H1 (cell line): Measurements from ENCODE around the gene MGMT. TPM values are rescaled to one million over a fixed set of nuclear protein-coding genes. Genes with fewer than 3 reads are reported as not detected.

Experiments
- CTCF ChIA-PET: fragments of 300-600 bp; sonication (Branson Sonifier 250); formaldehyde crosslinking; loops from one replicate; lab custom pipeline; 2021; ENCODE audit not compliant: partially characterized antibody; lab: Charles Lee
- POLR2A ChIA-PET: fragments of 300-600 bp; sonication (Branson Sonifier 250); formaldehyde crosslinking; loops from one replicate; lab custom pipeline; 2021; ENCODE audit warnings: inconsistent platforms; ENCODE audit not compliant: partially characterized antibody; lab: Charles Lee
- DNase-seq, 2 experiments: peaks; one replicate each; pipeline versions ENCODE4 v3.0.0 to v3.0.0-alpha.2; 2010 to 2022; ENCODE audit warnings: low spot score in 2 of 2, low read depth in 1 of 2, mixed read lengths in 1 of 2
- FAIRE-seq: peaks from 2 replicates; lab custom pipeline; 2011; peaks lifted over from hg19 to GRCh38; lab: Jason Lieb, UNC
- H2AFZ ChIP-seq: 2 replicates; pipeline ENCODE4 v1.8.1; 2012; ENCODE audit warnings: low read length, inconsistent platforms
- H2AK5ac ChIP-seq: 2 replicates; pipeline ENCODE4 v1.6.1; 2013; ENCODE audit warnings: low read depth, low read length
- H2BK120ac ChIP-seq: replicated peaks from 2 replicates; pipeline ENCODE3; 2013; ENCODE audit warnings: low read depth, low read length, inconsistent platforms
- H2BK12ac ChIP-seq: 2 replicates; pipeline ENCODE4 v1.6.1; 2013; ENCODE audit warnings: low read depth, low read length
- H2BK15ac ChIP-seq: 2 replicates; pipeline ENCODE4 v1.6.1; 2013; ENCODE audit warnings: low read length
- H2BK20ac ChIP-seq: 2 replicates; pipeline ENCODE4 v1.6.1; 2013; ENCODE audit warnings: low read length
- H2BK5ac ChIP-seq: 2 replicates; pipeline ENCODE4 v1.6.1; 2013; ENCODE audit warnings: low read depth, low read length
- H3K14ac ChIP-seq: 2 replicates; pipeline ENCODE4 v1.6.1; 2013; ENCODE audit warnings: inconsistent platforms; ENCODE audit not compliant: insufficient read length
- H3K18ac ChIP-seq: 2 replicates; pipeline ENCODE4 v1.6.1; 2013; ENCODE audit warnings: low read length; ENCODE audit errors: extremely low read depth
- H3K23ac ChIP-seq: 2 replicates; pipeline ENCODE4 v1.6.1; 2013; ENCODE audit warnings: inconsistent platforms; ENCODE audit not compliant: insufficient read length
- H3K23me2 ChIP-seq: 2 replicates; pipeline ENCODE4 v1.6.1; 2013; ENCODE audit warnings: low read depth, low read length
- H3K27ac ChIP-seq: 2 replicates; pipeline ENCODE4 v1.6.1; 2011; ENCODE audit warnings: low read depth, low read length, inconsistent platforms
- H3K27me3 ChIP-seq, 4 experiments: replicated peaks in 1 of 4; 1 replicate in 1 of 4; 2 replicates in 3 of 4; pipeline versions ENCODE4 v1.6.1 to v1.8.1; 2011 to 2013; ENCODE audit warnings: low read length in 3 of 4, mild to moderate bottlenecking in 3 of 4, inconsistent platforms in 2 of 4, mixed read lengths in 2 of 4, moderate library complexity in 1 of 4; ENCODE audit not compliant: control insufficient read depth in 3 of 4, insufficient read depth in 3 of 4; ENCODE audit errors: extremely low read depth in 1 of 4
- H3K36me3 ChIP-seq, 4 experiments: 2 replicates each; pipeline versions ENCODE4 v1.6.1 to v1.8.1; 2011 to 2013; ENCODE audit warnings: mild to moderate bottlenecking in 4 of 4, low read length in 3 of 4, moderate library complexity in 2 of 4, control low read depth in 1 of 4, inconsistent platforms in 1 of 4; ENCODE audit not compliant: insufficient read depth in 4 of 4, control insufficient read depth in 2 of 4
- H3K4ac ChIP-seq: replicated peaks from 2 replicates; pipeline ENCODE3; 2013; ENCODE audit warnings: low read length, low read depth, mixed read lengths, inconsistent platforms; ENCODE audit not compliant: insufficient read length
- H3K4me1 ChIP-seq, 4 experiments: replicated peaks in 1 of 4; 1 replicate in 1 of 4; 2 replicates in 3 of 4; pipeline versions ENCODE4 v1.6.1 to v1.8.1; 2011 to 2013; ENCODE audit warnings: low read length in 3 of 4, inconsistent platforms in 2 of 4, mixed read lengths in 1 of 4; ENCODE audit not compliant: insufficient read depth in 4 of 4, control insufficient read depth in 3 of 4
- H3K4me2 ChIP-seq, 2 experiments: 2 replicates each; pipeline versions ENCODE4 v1.6.1 to v1.8.1; 2011 to 2013; ENCODE audit warnings: low read depth in 2 of 2, low read length in 2 of 2, control low read depth in 1 of 2, inconsistent platforms in 1 of 2, mild to moderate bottlenecking in 1 of 2; ENCODE audit not compliant: insufficient read depth in 1 of 2
- H3K4me3 ChIP-seq, 4 experiments: fragments of 200-600, 300-600 bp in 1 of 4; sonication (generic), shearing (Covaris generic), sonication (Bioruptor Twin) in 1 of 4; 2 replicates each; pipeline versions ENCODE4 v1.5.1 to v1.8.1; 2011 to 2016; ENCODE audit warnings: low read length in 4 of 4, low read depth in 3 of 4, control low read depth in 2 of 4, inconsistent platforms in 2 of 4, mild to moderate bottlenecking in 2 of 4, mixed read lengths in 1 of 4, moderate library complexity in 1 of 4; ENCODE audit not compliant: insufficient read depth in 2 of 4; ENCODE audit errors: extremely low read depth in 1 of 4
- H3K56ac ChIP-seq: replicated peaks from 2 replicates; pipeline ENCODE3; 2013; ENCODE audit warnings: low read depth, mild to moderate bottlenecking, mixed read lengths, low read length, inconsistent platforms; ENCODE audit not compliant: insufficient read length
- H3K79me1 ChIP-seq: 2 replicates; pipeline ENCODE4 v1.6.1; 2013; ENCODE audit warnings: low read depth, low read length, control low read depth
- H3K79me2 ChIP-seq, 2 experiments: 2 replicates each; pipeline versions ENCODE4 v1.6.1 to v1.8.1; 2012 to 2013; ENCODE audit warnings: low read length in 2 of 2, mild to moderate bottlenecking in 2 of 2, inconsistent platforms in 1 of 2; ENCODE audit not compliant: insufficient read depth in 2 of 2, control insufficient read depth in 1 of 2
- H3K9ac ChIP-seq, 4 experiments: replicated peaks in 1 of 4; 1 replicate in 1 of 4; 2 replicates in 3 of 4; pipeline versions ENCODE4 v1.6.1 to v1.8.1; 2011 to 2013; ENCODE audit warnings: low read depth in 3 of 4, low read length in 3 of 4, control low read depth in 2 of 4, mild to moderate bottlenecking in 2 of 4, moderate library complexity in 2 of 4, inconsistent platforms in 1 of 4; ENCODE audit errors: extremely low read depth in 1 of 4
- H3K9me3 ChIP-seq, 2 experiments: 2 replicates each; pipeline versions ENCODE4 v1.6.1 to v1.8.1; 2012 to 2013; ENCODE audit warnings: mild to moderate bottlenecking in 2 of 2, moderate library complexity in 2 of 2, control low read depth in 1 of 2, inconsistent platforms in 1 of 2, low read depth in 1 of 2, low read length in 1 of 2, mixed read lengths in 1 of 2; ENCODE audit not compliant: insufficient read depth in 2 of 2
- H4K20me1 ChIP-seq, 2 experiments: replicated peaks in 1 of 2; 2 replicates each; pipeline versions ENCODE3 to v1.8.1; 2011 to 2013; ENCODE audit warnings: inconsistent platforms in 2 of 2, low read length in 2 of 2, mild to moderate bottlenecking in 1 of 2; ENCODE audit not compliant: insufficient read depth in 2 of 2, control insufficient read depth in 1 of 2
- H4K5ac ChIP-seq: 2 replicates; pipeline ENCODE4 v1.6.1; 2013; ENCODE audit warnings: low read length, low read depth, mixed read lengths, inconsistent platforms; ENCODE audit not compliant: insufficient read length
- H4K8ac ChIP-seq: 2 replicates; pipeline ENCODE4 v1.8.0; 2013; ENCODE audit warnings: mild to moderate bottlenecking, moderate library complexity, low read length, inconsistent platforms; ENCODE audit not compliant: insufficient read depth; ENCODE audit errors: extremely low read depth
- H4K91ac ChIP-seq: replicated peaks from 2 replicates; pipeline ENCODE3; 2013; ENCODE audit warnings: low read length, mixed read lengths, inconsistent platforms; ENCODE audit not compliant: insufficient read length
- KDM4A ChIP-seq: IDR thresholded peaks from one replicate; pipeline ENCODE4 v1.7.1; 2012; ENCODE audit warnings: low read depth, mild to moderate bottlenecking, moderate library complexity, low read length, inconsistent platforms; ENCODE audit not compliant: severe bottlenecking
- TBP ChIP-seq: IDR thresholded peaks from 2 replicates; pipeline ENCODE4 v1.6.1; 2011; ENCODE audit warnings: low read depth, low read length, improper control_type of control experiment
- YY1 ChIP-seq: IDR thresholded peaks from 2 replicates; pipeline ENCODE4 v1.6.1; 2011; ENCODE audit warnings: low read depth, mild to moderate bottlenecking, low read length
- WGBS, 2 experiments: shearing (Covaris generic) in 1 of 2; methylation state at CpG; one replicate each; pipeline versions ENCODE4 v1.1.6 to v1.1.7; 2013 to 2015; ENCODE audit warnings: low lambda C conversion rate in 2 of 2, mixed read lengths in 2 of 2, inconsistent platforms in 1 of 2, low coverage in 1 of 2, missing lambda C conversion rate in 1 of 2; ENCODE audit not compliant: insufficient replicate concordance in 2 of 2, insufficient coverage in 1 of 2, insufficient read length in 1 of 2; ENCODE audit errors: extremely low coverage in 1 of 2, missing lambda C conversion rate in 1 of 2; 5-methylcytosine and 5-hydroxymethylcytosine counted together
- polyA plus RNA-seq, 7 experiments: library from polyadenylated mRNA; depleted of rRNA in 3 of 7; stranded (reverse) in 5 of 7; unstranded in 2 of 7; fragments of >200 nt in 5 of 7; fragments of 200-250 nt in 2 of 7; gene quantifications; 1 replicate in 5 of 7; 2 replicates in 1 of 7; 4 replicates in 1 of 7; pipeline versions ENCODE4 v1.2.1 to v1.2.3, GENCODE V29; 2011 to 2013; ENCODE audit warnings: missing spikeins in 2 of 7, mixed read lengths in 2 of 7
- total RNA-seq: library from RNA; stranded (reverse); fragmentation: NEBNext Ultra II Directional; extraction: Animal tissue kit (Norgen Biotek cat#: 25700); gene quantifications from 2 replicates; pipeline ENCODE4 v1.2.1, GENCODE V29; 2021

MGMT gene
- total and polyA plus RNA-seq, 2 of the 8 experiments (the other 6 are each of a cell fraction or from before 2014, with no cell fraction given): 9.9 to 10.7 TPM

DNA sequence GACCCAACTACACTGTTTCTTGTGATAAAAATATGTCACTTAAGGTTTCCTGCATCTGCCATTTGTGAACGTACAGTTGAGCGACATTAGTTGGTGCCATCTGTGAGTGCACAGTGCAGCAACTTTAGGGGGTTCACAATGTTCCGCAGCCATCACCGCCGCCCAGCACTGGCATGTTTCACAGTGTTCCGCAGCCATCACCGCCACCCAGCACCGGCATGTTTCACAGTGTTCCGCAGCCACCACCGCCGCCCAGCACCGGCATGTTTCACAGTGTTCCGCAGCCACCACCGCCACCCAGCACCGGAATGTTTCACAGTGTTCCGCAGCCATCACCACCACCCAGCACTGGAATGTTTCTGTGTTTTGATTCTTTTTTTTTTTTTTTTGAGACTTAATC is 83.0 kb downstream of the MGMT start:
- no peak for FAIRE-seq
- Histone ChIP-seq H4K20me1 (no peaks in the 10 kb centered on the region), H3K4ac (no peak overlapping the region), H3K23me2 (no peaks in the 10 kb centered on the region), H3K79me1 (no peaks in the 10 kb centered on the region; the same call in 1 of the 2 replicates), H2AFZ (no peak overlapping the region), H3K9ac (no peak overlapping the region), H3K4me3 (no peak overlapping the region), H3K4me2 (no peak overlapping the region), H2AK5ac (no peak overlapping the region), H3K4me1 (no peaks in the 10 kb centered on the region; a peak in 1 of 7 replicates), H3K36me3 (no peaks in the 10 kb centered on the region), H2BK120ac (no peak overlapping the region), H3K79me2 (no peaks in the 10 kb centered on the region), H2BK15ac (no peak overlapping the region), H3K56ac (no peak overlapping the region), H4K5ac (no peak overlapping the region), H4K91ac (no peak overlapping the region), H2BK12ac (no peak overlapping the region), H3K18ac (no peak overlapping the region), H3K27ac (no peak overlapping the region), H4K8ac (no peak overlapping the region), H2BK20ac (no peak overlapping the region), H3K23ac (no peak overlapping the region), H2BK5ac (no peak overlapping the region), H3K14ac (no peak overlapping the region), H3K9me3 (no peaks in the 10 kb centered on the region), H3K27me3 (no peaks in the 10 kb centered on the region)
- ChIA-PET POLR2A (no interaction called here), CTCF (no interaction called here)
- DNase-seq: no peak
- TF ChIP-seq YY1 (no peak), KDM4A (no peak), TBP (no peak)
- WGBS, 2 experiments: 94% methylated on average over 16 of the region's 16 CpGs; no CpG with 5 or more reads in 1 of the 2 experiments
